ENCODE results near the gene PCMT1.
"Not testable (repeated sequence)": the region's sequence is repeated elsewhere in the genome, so short reads cannot be mapped to it uniquely, and the experiment has no call there.

PCMT1 gene

GRCh38 chr6:149751239-149751638, 1.7 kb downstream of the PCMT1 start:
- no peak for DNase-seq

- DNase-seq = not testable (repeated sequence)
Observed at GRCh38 chr6:149751920-149752319, 2.4 kb downstream of the PCMT1 start.

DNA sequence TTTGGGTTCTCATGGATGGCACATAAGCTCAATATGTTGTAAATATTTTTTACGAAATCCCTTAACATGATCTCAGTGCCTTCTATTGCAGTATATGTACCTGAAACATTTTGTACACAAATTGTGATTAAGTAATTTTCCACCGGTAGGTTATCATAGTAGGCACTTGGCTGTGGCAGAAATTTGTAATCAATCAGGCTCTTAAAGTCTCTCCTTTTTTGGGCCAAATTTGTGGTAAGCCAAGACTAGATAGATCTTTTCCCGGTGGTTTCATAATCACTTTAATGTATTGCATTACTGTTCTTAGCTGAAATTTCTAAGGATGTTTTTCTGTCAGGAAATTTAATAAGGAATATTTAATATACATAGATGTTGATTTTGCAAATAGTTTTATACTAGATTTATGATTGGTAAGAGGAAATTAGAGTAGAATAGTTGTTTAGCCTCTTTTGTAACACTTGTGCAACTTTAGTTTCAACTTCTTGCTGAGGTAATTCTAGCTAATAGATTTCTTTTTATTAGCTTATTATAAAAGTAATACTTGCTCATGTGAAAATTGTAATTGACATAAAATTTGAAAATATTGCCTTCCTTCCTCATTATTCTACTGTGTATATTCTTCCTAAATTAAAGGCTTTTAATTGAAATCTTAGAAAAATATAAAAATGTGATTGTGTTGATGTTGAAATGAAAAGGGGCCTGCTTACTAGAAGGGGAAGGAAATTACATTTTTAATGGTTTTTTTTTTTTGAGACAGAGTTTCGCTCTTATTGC, 3.2 kb downstream of the PCMT1 start:
- no peak for DNase-seq

- not testable (repeated sequence) for DNase-seq
Observed at GRCh38 chr6:149753374-149753637, 3.8 kb downstream of the PCMT1 start.

- DNase-seq = no peak
Observed at GRCh38 chr6:149754548-149754947, 5.0 kb downstream of the PCMT1 start.

DNA sequence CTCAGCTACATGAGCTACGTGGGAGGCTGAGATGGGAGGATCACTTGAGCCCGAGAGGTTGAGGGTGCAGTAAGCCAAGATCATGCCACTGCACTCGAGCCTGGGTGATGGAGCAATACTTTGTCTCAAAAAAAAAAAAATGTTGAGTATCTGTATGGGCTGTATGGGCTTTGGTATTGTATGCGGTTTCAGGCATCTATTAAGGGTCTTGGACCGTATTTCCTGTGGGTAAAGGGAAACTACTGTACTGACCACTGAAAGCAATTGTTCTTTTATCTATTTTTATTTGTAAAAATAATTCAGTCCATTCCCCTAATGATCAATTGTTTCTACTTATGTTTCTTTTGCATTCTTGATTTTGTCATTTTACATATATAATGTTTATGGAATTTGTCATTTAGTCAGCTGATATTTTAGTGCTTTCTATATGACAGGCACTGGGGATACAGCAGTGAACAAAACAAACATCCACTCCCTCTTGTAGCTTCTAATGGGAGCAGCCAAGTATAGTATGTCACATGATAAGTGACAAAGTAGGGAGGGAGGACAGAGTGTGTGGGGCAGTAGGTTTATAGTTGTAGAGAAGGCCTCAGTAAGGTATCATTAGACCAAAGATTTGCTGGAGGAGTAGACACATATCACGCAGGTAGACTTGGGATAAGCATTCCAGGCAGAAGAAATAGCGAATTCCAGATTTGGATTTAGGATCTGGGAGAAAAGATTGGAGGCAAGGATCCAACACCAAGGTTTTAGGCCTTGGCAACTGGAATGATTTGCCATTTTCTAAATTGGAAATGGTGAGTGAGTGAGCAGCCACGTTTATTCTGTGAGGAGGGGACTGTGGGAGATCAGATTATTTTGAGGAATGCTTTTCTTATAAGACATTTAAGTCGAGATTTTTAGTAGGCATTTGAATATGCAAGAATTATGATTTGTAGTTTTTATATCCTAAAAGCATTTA, 6.0 kb downstream of the PCMT1 start:
- no peak for DNase-seq

DNA sequence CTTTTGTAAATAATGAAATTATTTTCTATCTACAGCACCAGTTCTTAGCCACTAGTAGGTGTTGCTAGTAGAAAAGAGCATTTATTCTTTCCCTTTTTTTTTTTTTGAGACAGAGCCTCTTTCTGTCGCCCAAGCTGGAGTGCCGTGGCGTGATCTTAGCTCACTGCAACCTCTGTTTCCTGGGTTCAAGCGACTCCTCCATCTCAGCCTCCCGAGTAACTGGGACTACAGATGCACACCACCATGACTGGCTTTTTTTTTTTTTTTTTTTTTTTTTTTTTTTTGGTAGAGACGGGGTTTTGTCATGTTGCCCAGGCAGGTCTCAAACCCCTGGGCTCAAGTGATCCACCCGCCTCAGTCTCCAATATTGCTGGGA, 6.7 kb downstream of the PCMT1 start:
- no peak for DNase-seq

DNA sequence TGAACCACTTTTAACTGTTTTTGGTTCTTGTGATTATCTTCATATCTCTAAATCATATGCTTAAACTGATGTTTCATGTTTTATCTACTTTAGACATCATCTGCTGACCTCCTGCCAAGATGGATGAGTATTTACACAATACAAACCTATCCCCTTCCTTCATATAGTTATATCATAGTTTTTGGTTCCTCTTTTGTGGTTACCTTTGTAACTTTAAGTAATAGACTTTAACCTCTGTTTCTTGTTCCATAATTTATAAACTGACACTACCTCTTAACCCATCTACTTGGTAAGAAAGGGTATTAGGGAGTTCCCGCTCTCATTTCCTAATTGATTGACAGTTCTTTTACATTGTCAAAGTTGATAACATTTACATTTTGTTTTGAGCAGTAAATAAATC, 11.9 kb downstream of the PCMT1 start:
- no peak for DNase-seq

DNA sequence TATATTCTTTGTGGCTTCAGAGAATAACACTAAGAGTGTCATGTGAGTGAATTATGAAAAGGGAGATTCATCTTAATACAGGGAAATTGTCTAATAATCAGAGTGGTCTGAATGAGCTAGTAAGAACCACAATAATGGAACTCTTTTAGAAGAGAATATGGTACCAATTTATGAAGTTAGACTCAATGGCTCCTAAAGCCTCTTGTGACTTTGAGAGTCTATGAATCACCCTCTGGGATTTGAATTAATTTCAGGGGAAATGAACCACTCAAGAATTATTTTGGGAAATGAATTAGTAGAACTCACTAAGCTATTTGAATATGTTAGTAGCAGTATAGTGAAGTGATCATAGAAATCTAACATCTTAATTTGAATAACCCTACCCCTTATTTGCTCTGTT, 14.3 kb downstream of the PCMT1 start:
- no peak for DNase-seq

- no peak for DNase-seq
Observed at GRCh38 chr6:149766156-149766769, 16.7 kb downstream of the PCMT1 start.

DNA sequence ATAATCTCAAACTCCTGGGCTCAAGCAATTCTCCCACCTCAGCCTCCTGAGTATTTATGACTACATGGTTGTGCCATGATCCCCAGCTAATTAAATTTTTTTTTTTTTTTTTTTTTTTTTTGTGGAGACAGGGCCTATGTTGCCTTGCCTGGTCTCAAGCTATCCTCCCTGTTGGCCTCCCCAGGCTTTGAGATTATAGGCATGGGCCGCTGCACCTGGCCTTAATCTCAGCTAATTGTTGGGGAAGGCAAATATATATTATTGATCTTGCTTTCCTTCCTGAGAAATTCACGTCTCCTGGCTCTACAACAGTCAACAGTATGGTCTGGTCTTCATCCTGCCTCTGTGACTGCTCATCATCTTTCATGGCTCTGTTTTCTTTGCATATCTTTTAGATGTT, 20.1 kb downstream of the PCMT1 start:
- DNase-seq = no peak

DNA sequence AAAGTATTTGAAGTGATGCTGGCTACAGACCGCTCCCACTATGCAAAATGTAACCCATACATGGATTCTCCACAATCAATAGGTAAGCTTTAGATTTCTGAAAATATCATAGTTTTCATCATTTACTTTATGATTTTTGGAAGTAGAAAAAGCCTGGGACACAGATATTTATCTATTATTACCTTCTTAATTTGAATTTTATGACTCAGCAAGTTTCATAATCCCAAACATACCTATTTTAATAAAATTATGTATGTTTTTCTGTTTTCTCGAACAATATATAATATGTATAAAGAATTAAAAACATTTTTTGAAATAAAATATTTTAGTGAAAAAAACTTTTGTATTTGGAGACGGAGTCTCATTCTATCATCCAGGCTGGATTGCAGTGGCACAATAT, 21.6 kb downstream of the PCMT1 start:
- DNase-seq = no peak

DNA sequence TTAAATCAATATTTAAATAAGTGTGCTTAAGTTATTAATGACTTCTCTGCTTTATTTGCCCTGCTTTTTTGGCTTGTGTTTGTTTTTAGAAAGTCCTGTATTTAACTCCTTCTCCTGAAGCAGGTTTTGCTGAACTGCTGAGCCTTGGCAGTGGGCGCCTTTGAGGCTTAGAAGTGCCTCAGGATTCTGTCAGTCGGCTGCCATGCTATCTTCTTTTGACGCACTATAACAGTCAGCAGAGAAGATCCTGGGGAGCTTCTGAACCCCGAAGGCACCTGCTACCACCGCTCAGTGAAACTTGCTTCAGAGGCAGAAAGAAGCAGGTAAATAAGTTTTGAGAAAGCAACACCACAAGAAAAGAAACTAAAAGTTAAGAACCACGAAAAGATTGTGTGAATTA, 22.4 kb downstream of the PCMT1 start:
- no peak for DNase-seq

GRCh38 chr6:149777624-149778023, 28.1 kb downstream of the PCMT1 start:
- no peak for DNase-seq

DNA sequence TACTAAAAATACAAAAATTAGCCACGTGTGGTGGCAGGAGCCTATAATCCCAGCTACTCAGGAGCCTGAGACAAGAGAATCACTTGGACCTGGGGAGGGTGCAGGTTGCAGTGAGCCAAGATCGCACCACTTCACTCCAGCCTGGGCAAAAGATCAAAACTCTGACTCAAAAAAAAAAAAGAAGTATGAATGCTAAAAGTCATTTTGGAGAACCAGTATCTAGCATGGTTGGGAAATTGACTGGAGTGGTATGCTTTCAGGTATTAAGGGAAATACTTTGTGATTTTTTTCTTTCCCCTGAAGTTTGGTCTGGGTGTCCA, 30.1 kb downstream of the PCMT1 start:
- no peak for DNase-seq

DNA sequence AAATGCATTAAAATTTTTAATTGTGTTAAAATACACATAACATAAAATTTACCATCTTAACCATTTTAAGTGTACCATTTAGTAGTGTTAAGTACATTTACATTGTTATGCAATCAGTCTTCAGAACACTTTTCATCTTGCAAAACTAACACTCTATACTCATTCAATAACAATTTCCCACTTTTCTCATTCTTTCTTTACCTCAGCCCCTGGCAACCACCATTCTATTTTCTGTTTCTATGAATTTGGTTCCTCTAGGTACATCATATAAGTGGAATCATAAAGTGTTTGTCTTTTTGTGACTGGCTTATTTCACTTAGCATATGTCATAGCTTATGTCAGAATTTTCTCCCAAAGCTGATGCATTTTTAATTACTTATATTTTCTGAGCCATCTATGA, 32.2 kb downstream of the PCMT1 start:
- no peak for DNase-seq

GRCh38 chr6:149782337-149782736, 32.8 kb downstream of the PCMT1 start:
- DNase-seq = no peak

DNA sequence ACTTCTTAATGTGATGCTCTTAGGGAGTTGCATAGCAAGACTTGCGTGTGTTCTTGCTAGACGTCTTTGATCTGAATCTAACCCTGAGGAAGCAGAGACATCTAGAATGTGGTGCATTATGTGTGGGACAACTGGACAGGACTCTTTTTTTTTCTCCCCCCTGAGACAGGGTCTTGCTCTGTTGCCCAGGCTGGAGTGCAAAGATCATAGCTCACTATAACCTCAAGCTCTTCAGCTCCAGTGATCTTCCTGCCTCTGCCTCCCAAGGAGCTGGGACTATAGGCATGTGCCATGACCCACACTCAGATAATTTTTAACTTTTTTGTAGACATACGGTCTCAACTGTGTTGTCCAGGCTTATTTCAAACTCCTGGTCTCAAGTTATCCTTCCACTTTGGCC, 34.0 kb downstream of the PCMT1 start:
- no peak for DNase-seq

- no peak for DNase-seq
Observed at GRCh38 chr6:149806127-149806526, 56.6 kb downstream of the PCMT1 start.

GRCh38 chr6:149809798-149810197, 60.3 kb downstream of the PCMT1 start:
- no peak for DNase-seq

DNA sequence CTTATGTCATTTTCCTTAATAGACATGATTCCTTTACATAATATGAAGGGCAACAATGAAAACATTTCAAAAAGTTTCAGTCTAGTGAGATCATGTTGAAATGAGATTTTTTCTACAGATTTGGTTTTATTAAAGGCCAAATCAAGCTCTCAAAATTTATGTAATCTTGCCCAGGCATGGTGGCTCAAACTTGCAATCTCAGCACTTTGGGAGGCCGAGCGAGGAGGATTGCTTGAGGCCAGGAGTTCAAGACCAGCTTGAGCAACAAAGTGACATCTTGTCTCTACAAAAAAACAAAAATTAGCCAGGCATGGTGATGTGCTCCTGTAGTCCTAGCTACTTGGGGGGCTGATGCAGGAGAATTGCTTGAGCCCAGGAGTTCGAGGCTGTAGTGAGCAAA, 63.8 kb downstream of the PCMT1 start:
- no peak for DNase-seq

DNA sequence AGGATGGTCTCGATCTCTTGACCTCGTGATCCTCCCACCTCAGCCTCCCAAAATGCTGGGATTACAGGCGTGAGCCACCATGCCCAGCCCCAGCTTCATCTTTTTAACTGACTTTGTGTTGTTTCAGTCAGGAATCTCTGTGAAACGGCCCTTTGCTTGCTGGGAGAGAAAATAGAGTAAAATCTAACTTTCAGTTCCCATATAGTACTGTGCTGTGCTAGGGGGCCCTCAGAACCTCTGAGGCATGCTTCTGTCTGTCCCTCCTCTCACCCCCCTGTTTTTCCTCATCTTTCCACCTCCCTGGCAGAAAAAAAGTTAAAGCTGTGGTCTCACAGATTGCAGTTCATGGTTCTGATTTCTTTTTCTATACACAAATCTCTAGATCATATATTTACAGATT, 66.2 kb downstream of the PCMT1 start:
- no peak for DNase-seq

DNA sequence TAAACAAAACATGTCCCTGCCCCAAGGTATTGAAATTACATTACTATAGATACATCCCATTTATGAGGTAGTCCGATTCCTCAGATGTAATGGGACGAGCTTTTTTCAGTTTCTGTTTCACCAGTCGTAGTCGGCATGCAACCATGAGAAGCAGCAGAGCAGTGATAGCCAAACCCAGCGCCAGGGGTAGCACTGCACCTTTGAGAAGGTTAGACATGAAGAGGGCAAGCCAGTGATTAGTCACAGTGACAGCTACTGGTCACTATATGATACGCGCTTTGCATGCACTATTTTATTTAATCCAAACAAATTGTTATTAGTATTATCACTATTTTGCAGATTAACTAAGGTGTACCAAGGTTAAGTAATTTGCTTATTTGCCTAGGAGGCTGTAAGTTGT, 71.0 kb downstream of the PCMT1 start:
- no peak for DNase-seq

DNA sequence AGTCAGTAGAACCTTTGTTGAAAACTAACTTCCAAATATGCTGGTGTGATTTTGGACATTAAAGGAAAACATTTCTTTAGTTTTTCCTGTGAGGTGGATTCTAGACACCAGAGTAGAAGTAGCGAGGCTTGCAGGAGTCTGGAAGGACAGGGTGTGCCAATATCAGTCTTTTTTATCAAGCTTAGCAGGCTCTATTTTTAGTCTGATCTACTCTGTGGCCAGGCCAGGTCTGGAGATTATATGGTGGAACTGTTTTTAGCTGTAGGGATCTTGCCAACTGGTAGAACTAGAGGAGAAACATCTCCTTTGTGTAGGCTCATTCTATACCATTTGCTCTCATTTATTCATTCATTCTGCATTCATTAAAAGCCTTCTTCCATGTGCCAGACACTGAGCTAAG, 72.0 kb downstream of the PCMT1 start:
- DNase-seq = no peak

Measured in activated CD4-positive, alpha-beta T cell treated with anti-CD3 and anti-CD28 coated beads, Interleukin-2, amount 50 U/mL, for 4 hours (primary cell).